M059J (cell line): ENCODE results near the gene STX2. TPM values are rescaled to one million over a fixed set of nuclear protein-coding genes. Genes with fewer than 3 reads are reported as not detected.
"Not testable (repeated sequence)": the region's sequence is repeated elsewhere in the genome, so short reads cannot be mapped to it uniquely, and the experiment has no call there.

Experiments used
- DNase-seq: peaks from one replicate; pipeline ENCODE4 v3.0.0-alpha.2; 2012; ENCODE audit warnings: low read depth
- total RNA-seq: library from RNA; depleted of rRNA; stranded (reverse); fragments of >200 nt; shearing (Covaris generic); gene quantifications from 2 replicates; pipeline ENCODE4 v1.2.3, GENCODE V29; 2014; rRNA removed

Gene STX2
- 17.8 and 29.2 TPM in 2 replicates for total RNA-seq

- peak; percentile 72 for DNase-seq
Measured at GRCh38 chr12:130838951-130839769, at the start of gene STX2. TSS of gene STX2 (minus strand) at chr12:130839250. CDS start at chr12:130839099, 151 bp downstream.

- DNase-seq, result not testable (repeated sequence)
Measured at GRCh38 chr12:130887190-130887589, 48.1 kb upstream of the STX2 start.

GRCh38 chr12:130881548-130881947, 42.5 kb upstream of the STX2 start:
- no peak for DNase-seq

- DNase-seq, result no peak
Measured at GRCh38 chr12:130881046-130881445, 42.0 kb upstream of the STX2 start.

GRCh38 chr12:130880411-130880885, 41.4 kb upstream of the STX2 start:
- DNase-seq, result no peak

- DNase-seq, result no peak
Measured at GRCh38 chr12:130879781-130880389, 40.8 kb upstream of the STX2 start.

- no peak for DNase-seq
Measured at GRCh38 chr12:130879212-130879686, 40.2 kb upstream of the STX2 start.

- peak; percentile 9 for DNase-seq
Measured at GRCh38 chr12:130878193-130879185, 39.4 kb upstream of the STX2 start.

GRCh38 chr12:130877333-130877732, 38.3 kb upstream of the STX2 start:
- no peak for DNase-seq

GRCh38 chr12:130876758-130877157, 37.7 kb upstream of the STX2 start:
- no peak for DNase-seq

GRCh38 chr12:130876297-130876696, 37.2 kb upstream of the STX2 start:
- DNase-seq, result no peak

- DNase-seq, result not testable (repeated sequence)
Measured at GRCh38 chr12:130875708-130876107, 36.7 kb upstream of the STX2 start.

GRCh38 chr12:130875193-130875592, 36.1 kb upstream of the STX2 start:
- DNase-seq, result no peak

- no peak for DNase-seq
Measured at GRCh38 chr12:130874696-130875095, 35.6 kb upstream of the STX2 start.

GRCh38 chr12:130873825-130874224, 34.8 kb upstream of the STX2 start:
- DNase-seq, result no peak

GRCh38 chr12:130873106-130873795, 34.2 kb upstream of the STX2 start:
- DNase-seq, result no peak

GRCh38 chr12:130872179-130873096, 33.4 kb upstream of the STX2 start:
- DNase-seq, result peak; percentile 11

- DNase-seq, result peak; percentile 85
Measured at GRCh38 chr12:130871286-130872178, 32.5 kb upstream of the STX2 start, which contains the start of gene RAN. TSS of gene RAN (plus strand) at chr12:130872066. CDS start at chr12:130872594, 528 bp downstream.
